A549 (cell line): ENCODE measurements around the gene ATP2C2. TPM values are rescaled to one million over a fixed set of nuclear protein-coding genes. Genes with fewer than 3 reads are reported as not detected.

Experiments used
- ATAC-seq, 2 experiments: fragments of 200-7000 bp in 1 of 2; fragments of >200 bp in 1 of 2; cut with Nextera tagmentation in 1 of 2; cut with Tn5 transposase in 1 of 2; 3 replicates each; pipeline versions ENCODE4 v1.8.0 to v1.9.1; 2018 to 2020; ENCODE audit warnings: mild to moderate bottlenecking in 1 of 2, moderate library complexity in 1 of 2
- CTCF ChIA-PET: fragments of 300-600 bp; sonication (Branson Sonifier 250); formaldehyde crosslinking; extraction: SDS; loops from one replicate; lab custom pipeline; 2021; ENCODE audit warnings: antibody characterized with exemption, inconsistent platforms; lab: Yijun Ruan, JAX
- POLR2A ChIA-PET: fragments of 350-600 bp; formaldehyde crosslinking; extraction: SDS; loops from one replicate; lab custom pipeline; 2021; ENCODE audit warnings: antibody characterized with exemption, inconsistent platforms; lab: Yijun Ruan, JAX
- DNase-seq, 2 experiments: peaks; one replicate each; pipeline versions ENCODE4 v3.0.0 to v3.0.0-alpha.2; 2011 to 2016; ENCODE audit warnings: low read depth in 1 of 2, low spot score in 1 of 2
- FAIRE-seq: peaks from 2 replicates; lab custom pipeline; 2011; peaks lifted over from hg19 to GRCh38; lab: Jason Lieb, UNC
- H3K27ac ChIP-seq, 2 experiments: fragments of >200 bp; sonication (Bioruptor Twin); formaldehyde crosslinking; 3 replicates each; pipeline ENCODE4 v1.5.1; 2016 to 2017
- H3K4me1 ChIP-seq: fragments of >200 bp; sonication (Bioruptor Twin); formaldehyde crosslinking; 3 replicates; pipeline ENCODE4 v1.6.1; 2016
- H3K4me2 ChIP-seq: fragments of >200 bp; sonication (Bioruptor Twin); formaldehyde crosslinking; 3 replicates; pipeline ENCODE4 v1.6.1; 2016
- H3K4me3 ChIP-seq: fragments of >200 bp; sonication (Bioruptor Twin); formaldehyde crosslinking; 3 replicates; pipeline ENCODE4 v1.5.1; 2016
- H3K9me3 ChIP-seq: fragments of >200 bp; sonication (Bioruptor Twin); formaldehyde crosslinking; 3 replicates; pipeline ENCODE4 v1.6.1; 2016
- BHLHE40 ChIP-seq: IDR thresholded peaks from 2 replicates; pipeline ENCODE4 v1.6.1; 2012; ENCODE audit warnings: low read depth, low read length, inconsistent platforms
- CEBPB ChIP-seq, 2 experiments: fragments of >200 bp in 1 of 2; sonication (Bioruptor Twin) in 1 of 2; formaldehyde crosslinking in 1 of 2; IDR thresholded peaks; 2 replicates each; pipeline ENCODE4 v1.6.1; 2012 to 2016
- CHD2 ChIP-seq: fragments of 150-350 bp; IDR thresholded peaks from 2 replicates; pipeline ENCODE4 v1.6.1; 2014; ENCODE audit warnings: low read length; ENCODE audit not compliant: partially characterized antibody
- CHD4 ChIP-seq: fragments of 200-600 bp; sonication (generic); IDR thresholded peaks from 2 replicates; pipeline ENCODE4 v1.6.1; 2016; ENCODE audit warnings: antibody characterized with exemption, mild to moderate bottlenecking, borderline replicate concordance
- EHF ChIP-seq: fragments of 250-450 bp; sonication (Bioruptor Pico); IDR thresholded peaks from 2 replicates; pipeline ENCODE4 v1.5.0; 2020; ENCODE audit warnings: mild to moderate bottlenecking
- FOXS1 ChIP-seq: fragments of 250-450 bp; sonication (Bioruptor Pico); IDR thresholded peaks from 2 replicates; pipeline ENCODE4 v1.5.0; 2020; ENCODE audit warnings: mild to moderate bottlenecking, moderate library complexity
- HDAC2 ChIP-seq: fragments of 200-600 bp; sonication (generic); IDR thresholded peaks from 2 replicates; pipeline ENCODE4 v1.6.1; 2016
- HEYL ChIP-seq: fragments of 250-450 bp; sonication (Bioruptor Pico); IDR thresholded peaks from 2 replicates; pipeline ENCODE4 v1.8.0; 2021; ENCODE audit warnings: mild to moderate bottlenecking, moderate library complexity
- HOXB13 ChIP-seq: fragments of 250-450 bp; sonication (Bioruptor Pico); IDR thresholded peaks from 2 replicates; pipeline ENCODE4 v1.5.0; 2020; ENCODE audit warnings: low read depth, mild to moderate bottlenecking, moderate library complexity
- JUN ChIP-seq, 2 experiments: fragments of >200 bp; sonication (Bioruptor Twin); formaldehyde crosslinking; IDR thresholded peaks; 2 replicates in 1 of 2; 3 replicates in 1 of 2; pipeline ENCODE4 v1.6.1; 2016 to 2017
- JUNB ChIP-seq: fragments of >200 bp; sonication (Bioruptor Twin); formaldehyde crosslinking; IDR thresholded peaks from 2 replicates; pipeline ENCODE4 v1.6.1; 2016
- KDM1A ChIP-seq: fragments of 200-600 bp; sonication (generic); IDR thresholded peaks from 2 replicates; pipeline ENCODE4 v1.6.1; 2016; ENCODE audit warnings: low read depth, mild to moderate bottlenecking
- MAFK ChIP-seq: fragments of 450-650 bp; IDR thresholded peaks from 2 replicates; pipeline ENCODE4 v1.6.1; 2014; ENCODE audit not compliant: partially characterized antibody
- NFE2L2 ChIP-seq: fragments of 150-350 bp; conservative IDR thresholded peaks from 2 replicates; pipeline ENCODE4 v1.6.1; 2014; ENCODE audit warnings: low read length
- PHF8 ChIP-seq: fragments of 200-600 bp; sonication (generic); IDR thresholded peaks from 2 replicates; pipeline ENCODE4 v1.6.1; 2016; ENCODE audit warnings: low read depth, mild to moderate bottlenecking, antibody characterized with exemption, moderate library complexity, borderline replicate concordance
- POLR2A ChIP-seq: IDR thresholded peaks from 2 replicates; pipeline ENCODE4 v1.6.1; 2012; ENCODE audit warnings: mild to moderate bottlenecking, low read length
- POLR2AphosphoS2 ChIP-seq: conservative IDR thresholded peaks from 2 replicates; pipeline ENCODE4 v1.6.1; 2012; ENCODE audit warnings: low read length, improper control_type of control experiment, inconsistent platforms
- RAD21 ChIP-seq, 2 experiments: fragments of >200 bp in 1 of 2; sonication (Bioruptor Twin) in 1 of 2; formaldehyde crosslinking in 1 of 2; IDR thresholded peaks in 1 of 2; conservative IDR thresholded peaks in 1 of 2; 2 replicates in 1 of 2; 3 replicates in 1 of 2; pipeline ENCODE4 v1.6.1; 2012 to 2018; ENCODE audit warnings: inconsistent platforms in 1 of 2
- RCOR1 ChIP-seq: fragments of 150-350 bp; IDR thresholded peaks from 2 replicates; pipeline ENCODE4 v1.6.1; 2014; ENCODE audit warnings: antibody characterized with exemption, low read length, low read depth
- SREBF2 ChIP-seq: fragments of 450-650 bp; IDR thresholded peaks from 2 replicates; pipeline ENCODE4 v1.6.1; 2014; ENCODE audit warnings: mild to moderate bottlenecking, moderate library complexity
- TFCP2L1 ChIP-seq: fragments of 250-450 bp; sonication (Bioruptor Pico); IDR thresholded peaks from 2 replicates; pipeline ENCODE4 v1.5.0; 2021; ENCODE audit warnings: mild to moderate bottlenecking
- ZFP36 ChIP-seq: fragments of 450-650 bp; IDR thresholded peaks from 2 replicates; pipeline ENCODE4 v1.6.1; 2014; ENCODE audit warnings: borderline replicate concordance; ENCODE audit not compliant: partially characterized antibody
- WGBS: methylation state at CpG from one replicate; pipeline ENCODE4 v1.1.6; 2017; ENCODE audit errors: missing lambda C conversion rate; 5-methylcytosine and 5-hydroxymethylcytosine counted together
- polyA plus RNA-seq, 4 experiments: library from polyadenylated mRNA; depleted of rRNA in 3 of 4; stranded (reverse); fragments of >200 nt; fragmentation: RNase III in 1 of 4; extraction: RNeasy Plus Mini Kit Qiagen cat#74134 plus additional on column Dnase treatment in 1 of 4; gene quantifications; 2 replicates in 3 of 4; 3 replicates in 1 of 4; pipeline ENCODE4 v1.2.3, GENCODE V29; 2011 to 2017
- TF ChIP-seq, protein P1 (sequence below): fragments of >200 bp; sonication (Bioruptor Twin); formaldehyde crosslinking; IDR thresholded peaks from 3 replicates; pipeline ENCODE4 v1.5.1; 2016
- TF ChIP-seq, protein P2 (sequence below): fragments of >200 bp; sonication (Bioruptor Twin); formaldehyde crosslinking; IDR thresholded peaks from 2 replicates; pipeline ENCODE4 v1.6.1; 2016
- TF ChIP-seq, protein P3 (sequence below): IDR thresholded peaks from 2 replicates; pipeline ENCODE4 v1.6.1; 2012; ENCODE audit warnings: low read depth, borderline replicate concordance
- TF ChIP-seq, protein P4 (sequence below): fragments of 250-450 bp; sonication (Bioruptor Pico); IDR thresholded peaks from 2 replicates; pipeline ENCODE4 v1.5.0; 2021; ENCODE audit warnings: mild to moderate bottlenecking, moderate library complexity, borderline replicate concordance
- TF ChIP-seq, protein P5 (sequence below): fragments of 150-350 bp; IDR thresholded peaks from 2 replicates; pipeline ENCODE4 v1.6.1; 2014; ENCODE audit warnings: low read depth, mild to moderate bottlenecking, low read length

The ATP2C2 gene
- polyA plus RNA-seq, 2 of the 4 experiments (the other 2 are of a cell fraction): 0.14 to 0.17 TPM

DNA sequence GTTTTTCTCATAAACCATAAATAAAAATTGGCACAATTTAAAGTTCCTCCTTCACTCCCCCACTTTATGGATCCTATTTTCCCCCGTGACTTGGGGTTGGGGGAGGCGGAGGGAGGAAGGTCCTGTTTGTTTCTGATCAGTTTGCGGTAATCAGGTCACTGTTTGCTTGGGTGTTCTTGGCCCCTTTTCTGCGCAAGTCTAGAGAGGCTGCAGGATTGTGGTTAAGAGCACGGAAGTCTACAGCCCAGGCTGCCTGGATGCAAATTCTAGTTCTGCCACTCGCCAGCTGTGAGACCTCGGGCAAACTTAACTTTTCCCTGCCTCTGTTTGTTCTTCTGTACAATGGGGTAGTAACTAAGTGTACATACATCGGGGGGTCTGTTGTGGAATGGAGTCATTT, 12.1 kb downstream of the ATP2C2 start:
- Histone ChIP-seq H3K27ac (no peak overlapping the region), H3K4me2 (no peak overlapping the region), H3K4me3 (no peak overlapping the region), H3K9me3 (peaks cover 7% of the 10 kb centered on the region; the same call in 1 of the 3 replicates), H3K4me1 (peaks cover 8% of the 10 kb centered on the region)
- FAIRE-seq (no peak), DNase-seq (no peak), ATAC-seq (no peak)
- ChIA-PET POLR2A (no interaction called here), CTCF (no interaction called here)
- TF ChIP-seq FOXS1 (CRISPR knock-in tag): no peak
- TF ChIP-seq, protein P1, sequence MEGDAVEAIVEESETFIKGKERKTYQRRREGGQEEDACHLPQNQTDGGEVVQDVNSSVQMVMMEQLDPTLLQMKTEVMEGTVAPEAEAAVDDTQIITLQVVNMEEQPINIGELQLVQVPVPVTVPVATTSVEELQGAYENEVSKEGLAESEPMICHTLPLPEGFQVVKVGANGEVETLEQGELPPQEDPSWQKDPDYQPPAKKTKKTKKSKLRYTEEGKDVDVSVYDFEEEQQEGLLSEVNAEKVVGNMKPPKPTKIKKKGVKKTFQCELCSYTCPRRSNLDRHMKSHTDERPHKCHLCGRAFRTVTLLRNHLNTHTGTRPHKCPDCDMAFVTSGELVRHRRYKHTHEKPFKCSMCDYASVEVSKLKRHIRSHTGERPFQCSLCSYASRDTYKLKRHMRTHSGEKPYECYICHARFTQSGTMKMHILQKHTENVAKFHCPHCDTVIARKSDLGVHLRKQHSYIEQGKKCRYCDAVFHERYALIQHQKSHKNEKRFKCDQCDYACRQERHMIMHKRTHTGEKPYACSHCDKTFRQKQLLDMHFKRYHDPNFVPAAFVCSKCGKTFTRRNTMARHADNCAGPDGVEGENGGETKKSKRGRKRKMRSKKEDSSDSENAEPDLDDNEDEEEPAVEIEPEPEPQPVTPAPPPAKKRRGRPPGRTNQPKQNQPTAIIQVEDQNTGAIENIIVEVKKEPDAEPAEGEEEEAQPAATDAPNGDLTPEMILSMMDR: no peak
- no peak for TF ChIP-seq HOXB13 (CRISPR knock-in tag)
- no peak for TF ChIP-seq POLR2AphosphoS2
- no peak for TF ChIP-seq TFCP2L1 (CRISPR knock-in tag)
- TF ChIP-seq, protein P2, sequence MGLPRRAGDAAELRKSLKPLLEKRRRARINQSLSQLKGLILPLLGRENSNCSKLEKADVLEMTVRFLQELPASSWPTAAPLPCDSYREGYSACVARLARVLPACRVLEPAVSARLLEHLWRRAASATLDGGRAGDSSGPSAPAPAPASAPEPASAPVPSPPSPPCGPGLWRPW: no peak
- no peak for TF ChIP-seq MAFK
- TF ChIP-seq POLR2A: no peak
- TF ChIP-seq JUN (IDR thresholded peaks at IDR 0.05): no peak
- no peak for TF ChIP-seq HDAC2
- TF ChIP-seq, protein P3, sequence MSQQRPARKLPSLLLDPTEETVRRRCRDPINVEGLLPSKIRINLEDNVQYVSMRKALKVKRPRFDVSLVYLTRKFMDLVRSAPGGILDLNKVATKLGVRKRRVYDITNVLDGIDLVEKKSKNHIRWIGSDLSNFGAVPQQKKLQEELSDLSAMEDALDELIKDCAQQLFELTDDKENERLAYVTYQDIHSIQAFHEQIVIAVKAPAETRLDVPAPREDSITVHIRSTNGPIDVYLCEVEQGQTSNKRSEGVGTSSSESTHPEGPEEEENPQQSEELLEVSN: no peak
- no peak for TF ChIP-seq HEYL (CRISPR knock-in tag)
- no peak for TF ChIP-seq BHLHE40
- TF ChIP-seq, protein P4, sequence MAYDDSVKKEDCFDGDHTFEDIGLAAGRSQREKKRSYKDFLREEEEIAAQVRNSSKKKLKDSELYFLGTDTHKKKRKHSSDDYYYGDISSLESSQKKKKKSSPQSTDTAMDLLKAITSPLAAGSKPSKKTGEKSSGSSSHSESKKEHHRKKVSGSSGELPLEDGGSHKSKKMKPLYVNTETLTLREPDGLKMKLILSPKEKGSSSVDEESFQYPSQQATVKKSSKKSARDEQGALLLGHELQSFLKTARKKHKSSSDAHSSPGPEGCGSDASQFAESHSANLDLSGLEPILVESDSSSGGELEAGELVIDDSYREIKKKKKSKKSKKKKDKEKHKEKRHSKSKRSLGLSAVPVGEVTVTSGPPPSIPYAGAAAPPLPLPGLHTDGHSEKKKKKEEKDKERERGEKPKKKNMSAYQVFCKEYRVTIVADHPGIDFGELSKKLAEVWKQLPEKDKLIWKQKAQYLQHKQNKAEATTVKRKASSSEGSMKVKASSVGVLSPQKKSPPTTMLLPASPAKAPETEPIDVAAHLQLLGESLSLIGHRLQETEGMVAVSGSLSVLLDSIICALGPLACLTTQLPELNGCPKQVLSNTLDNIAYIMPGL (CRISPR knock-in tag): no peak
- 91% methylated on average over 8 of the region's 8 CpGs for WGBS

DNA sequence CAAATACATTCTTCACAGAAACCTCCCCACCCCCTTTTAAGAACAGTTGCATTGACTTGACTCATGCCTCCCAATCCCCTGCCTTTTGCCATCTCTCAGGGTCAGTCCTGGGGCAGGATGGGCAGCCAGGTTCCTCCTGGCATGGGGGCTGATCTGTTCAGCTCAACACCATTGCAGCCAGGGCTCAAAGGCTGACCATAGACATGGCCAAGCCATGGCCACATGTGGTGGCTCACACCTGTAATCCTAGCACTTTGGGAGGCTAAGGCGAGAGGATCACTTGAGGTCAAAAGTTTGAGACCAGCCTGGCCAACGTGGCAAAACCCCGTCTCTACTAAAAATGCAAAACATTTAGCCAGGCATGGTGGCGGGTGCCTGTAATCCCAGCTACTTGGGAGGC, 14.1 kb downstream of the ATP2C2 start:
- no peak overlapping the region for H3K27ac ChIP-seq
- 69% methylated on average over 4 of the region's 4 CpGs for WGBS
- no peak for DNase-seq
- TF ChIP-seq SREBF2 (no peak), NFE2L2 (no peak), POLR2AphosphoS2 (no peak), CHD2 (no peak), CHD4 (no peak), RCOR1 (no peak), HOXB13 (CRISPR knock-in tag) (no peak), EHF (CRISPR knock-in tag) (no peak), KDM1A (no peak), RAD21 (conservative IDR thresholded peaks at IDR 0.05 in 1 of 2, IDR thresholded peaks at IDR 0.05 in 1 of 2) (no peak), PHF8 (no peak), JUNB (no peak), MAFK (no peak), CEBPB (IDR thresholded peaks at IDR 0.05) (no peak), ZFP36 (no peak), FOXS1 (CRISPR knock-in tag) (no peak)
- TF ChIP-seq, protein P5, sequence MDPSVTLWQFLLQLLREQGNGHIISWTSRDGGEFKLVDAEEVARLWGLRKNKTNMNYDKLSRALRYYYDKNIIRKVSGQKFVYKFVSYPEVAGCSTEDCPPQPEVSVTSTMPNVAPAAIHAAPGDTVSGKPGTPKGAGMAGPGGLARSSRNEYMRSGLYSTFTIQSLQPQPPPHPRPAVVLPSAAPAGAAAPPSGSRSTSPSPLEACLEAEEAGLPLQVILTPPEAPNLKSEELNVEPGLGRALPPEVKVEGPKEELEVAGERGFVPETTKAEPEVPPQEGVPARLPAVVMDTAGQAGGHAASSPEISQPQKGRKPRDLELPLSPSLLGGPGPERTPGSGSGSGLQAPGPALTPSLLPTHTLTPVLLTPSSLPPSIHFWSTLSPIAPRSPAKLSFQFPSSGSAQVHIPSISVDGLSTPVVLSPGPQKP: no peak
- TF ChIP-seq, protein P2: no peak
- FAIRE-seq: no peak
- H3K4me2 ChIP-seq: no peak overlapping the region
- H3K4me3 ChIP-seq: no peak overlapping the region
- H3K9me3 ChIP-seq: peaks cover 7% of the 10 kb centered on the region; the same call in 1 of the 3 replicates
- CTCF ChIA-PET: interaction anchor here (1.1 kb wide), 1 partner anchor 13 kb away, joined by 4 read pairs; the partner anchor contains the start of gene ATP2C2
- H3K4me1 ChIP-seq: peaks cover 8% of the 10 kb centered on the region
- no peak for ATAC-seq
- POLR2A ChIA-PET: no interaction called here
